Measurements from ENCODE around the gene ABAT. TPM values are rescaled to one million over a fixed set of nuclear protein-coding genes. Genes with fewer than 3 reads are reported as not detected.

The ABAT gene
- total RNA-seq, 4 donors from 2014 or later, result 9.0 to 16.9 (median 13.4) TPM

GRCh38 chr16:8828541-8829165, 154.2 kb downstream of the ABAT start:
- no peaks in the 10 kb centered on the region for H3K27me3 ChIP-seq
- H3K27ac ChIP-seq (replicated peaks in 1 of 4), result no peak overlapping the region
- H3K9me3 ChIP-seq, result no peaks in the 10 kb centered on the region
- no peak overlapping the region for H3K4me3 ChIP-seq
- no peaks in the 10 kb centered on the region for H3K4me1 ChIP-seq
- DNase-seq (ENCODE audit: extremely low spot score), result no peak
- H3K36me3 ChIP-seq, result peaks cover 15 to 48% (median 37%) of the 10 kb centered on the region in 4 donors
- WGBS, result 94% methylated on average over 8 of the region's 8 CpGs
- intact Hi-C loops (cut with DNase I), result no loop called here
- no peak for TF ChIP-seq POLR2A (IDR thresholded peaks at IDR 0.05; ENCODE audit: low read depth)
- no peak for TF ChIP-seq EP300 (IDR thresholded peaks at IDR 0.05)
- TF ChIP-seq CTCF (IDR thresholded peaks at IDR 0.05), result no peak
- TF ChIP-seq POLR2AphosphoS5 (IDR thresholded peaks at IDR 0.05), result no peak

- Histone ChIP-seq H3K27me3 (no peaks in the 10 kb centered on the region), H3K9me3 (no peaks in the 10 kb centered on the region), H3K36me3 (peaks cover 15 to 37% (median 33%) of the 10 kb centered on the region in 4 donors), H3K4me3 (no peak overlapping the region), H3K27ac (replicated peaks in 1 of 4) (no peak overlapping the region), H3K4me1 (no peaks in the 10 kb centered on the region)
- 77% methylated on average over 9 of the region's 9 CpGs for WGBS
- intact Hi-C loops (cut with DNase I), result no loop called here
- no peak for DNase-seq (ENCODE audit: extremely low spot score)
- TF ChIP-seq EP300 (IDR thresholded peaks at IDR 0.05) (no peak), CTCF (IDR thresholded peaks at IDR 0.05) (no peak), POLR2A (IDR thresholded peaks at IDR 0.05; ENCODE audit: low read depth) (no peak), POLR2AphosphoS5 (IDR thresholded peaks at IDR 0.05) (no peak)
These were observed 157.0 kb downstream of the ABAT start for GRCh38 chr16:8831450-8831849.

GRCh38 chr16:8831871-8832716, 157.7 kb downstream of the ABAT start:
- Histone ChIP-seq H3K9me3 (no peaks in the 10 kb centered on the region), H3K36me3 (peaks cover 15 to 37% (median 33%) of the 10 kb centered on the region in 4 donors), H3K27ac (replicated peaks in 1 of 4) (no peak overlapping the region), H3K27me3 (no peaks in the 10 kb centered on the region), H3K4me1 (no peaks in the 10 kb centered on the region), H3K4me3 (no peak overlapping the region)
- intact Hi-C loops (cut with DNase I), result no loop called here
- TF ChIP-seq POLR2AphosphoS5 (IDR thresholded peaks at IDR 0.05) (no peak), EP300 (IDR thresholded peaks at IDR 0.05) (no peak), POLR2A (IDR thresholded peaks at IDR 0.05; ENCODE audit: low read depth) (no peak), CTCF (IDR thresholded peaks at IDR 0.05) (no peak)
- no peak for DNase-seq (ENCODE audit: extremely low spot score)
- WGBS, result 80% methylated on average over 18 of the region's 18 CpGs

- no peak for TF ChIP-seq EP300 (IDR thresholded peaks at IDR 0.05)
- no peak for TF ChIP-seq POLR2AphosphoS5 (IDR thresholded peaks at IDR 0.05)
- TF ChIP-seq CTCF (IDR thresholded peaks at IDR 0.05), result no peak
- Histone ChIP-seq H3K36me3 (peaks cover 15 to 37% (median 33%) of the 10 kb centered on the region in 4 donors), H3K4me3 (no peak overlapping the region), H3K27ac (replicated peaks in 1 of 4) (no peak overlapping the region), H3K27me3 (no peaks in the 10 kb centered on the region), H3K9me3 (no peaks in the 10 kb centered on the region), H3K4me1 (no peaks in the 10 kb centered on the region)
- no peak for DNase-seq (ENCODE audit: extremely low spot score)
- WGBS, result 80% methylated on average over 16 of the region's 16 CpGs
- intact Hi-C loops (cut with DNase I), result no loop called here
These were observed 158.3 kb downstream of the ABAT start for GRCh38 chr16:8832717-8833105.

Small RNA genes lying within 50 kb of the gene (small RNA-seq; reads per million reads assigned to genes)
- gene AC007224.1 (0 reads per million in 3 donors), gene RN7SL743P (0 reads per million in 3 donors), gene RNU7-63P (0 reads per million in 3 donors)

Other genes with a start within 250 kb of the ABAT start
- gene TMEM114, start 84.1 kb upstream of the ABAT start, total RNA-seq, result not detected
- gene METTL22, start 52.9 kb upstream of the ABAT start, total RNA-seq, result 10 to 100 TPM; 22.5 to 24.5 (median 23.4) TPM
- 10 to 100 TPM in 2 of 4 donors, 1 to 10 TPM in 2; 7.9 to 12.2 (median 9.6) TPM for gene TMEM186, start 123.0 kb downstream of the ABAT start, total RNA-seq
- 10 to 100 TPM; 19.6 to 34.3 (median 23.5) TPM for gene PMM2, start 123.2 kb downstream of the ABAT start, total RNA-seq
- gene CARHSP1, start 194.4 kb downstream of the ABAT start, total RNA-seq, result 10 to 100 TPM; 33.2 to 95.8 (median 73.9) TPM
- not detected for gene LITAFD, start 207.7 kb downstream of the ABAT start, total RNA-seq

Measured in esophagus muscularis mucosa (tissue), 4 donors.